Activated naive CD4-positive, alpha-beta T cell treated with anti-CD3 and anti-CD28 coated beads, Interleukin-2, amount 50 U/mL, for 24 hours (primary cell): ENCODE data around the gene OR4Q2.
"Not testable (repeated sequence)": the region's sequence is repeated elsewhere in the genome, so short reads cannot be mapped to it uniquely, and the experiment has no call there.

Source experiments
- H3K27ac Mint-ChIP-seq: one replicate; pipeline ENCODE4 v1.8.0; 2021; ENCODE audit warnings: mild to moderate bottlenecking, mixed read lengths
- H3K27me3 Mint-ChIP-seq: one replicate; pipeline ENCODE4 v1.8.0; 2021; ENCODE audit warnings: mixed read lengths
- H3K36me3 Mint-ChIP-seq: one replicate; pipeline ENCODE4 v1.8.0; 2021; ENCODE audit warnings: mixed read lengths
- H3K4me1 Mint-ChIP-seq: one replicate; pipeline ENCODE4 v1.8.0; 2021; ENCODE audit warnings: mixed read lengths
- H3K4me3 Mint-ChIP-seq: one replicate; pipeline ENCODE4 v1.8.0; 2021; ENCODE audit warnings: mild to moderate bottlenecking, mixed read lengths
- H3K9me3 Mint-ChIP-seq: one replicate; pipeline ENCODE4 v1.8.0; 2021; ENCODE audit warnings: mixed read lengths

OR4Q2 gene

DNA sequence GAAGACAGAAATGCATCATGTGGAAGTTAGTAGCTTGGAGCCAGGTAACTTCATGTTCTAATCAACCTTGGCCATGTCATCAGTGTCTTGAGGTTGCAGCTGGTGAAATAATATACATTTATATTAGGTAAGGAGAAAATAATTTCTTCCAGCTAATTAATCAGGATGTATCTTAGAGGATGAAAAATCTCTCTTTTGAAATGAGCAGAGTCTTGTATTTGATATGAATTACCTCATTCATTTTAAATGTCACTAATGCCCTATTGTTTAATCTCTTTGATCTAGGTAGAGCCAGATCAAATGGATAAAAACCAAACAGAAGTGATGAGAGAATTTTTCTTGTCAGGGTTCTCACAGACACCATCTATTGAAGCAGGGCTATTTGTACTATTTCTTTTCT, at the start of gene OR4Q2:
Gene OR4Q2, plus strand, starts transcription at position 301 of the 400 bp plus-strand sequence.
- no peak within 1 kb of the TSS for H3K27ac Mint-ChIP-seq
- peaks cover 1% of the 10 kb centered on the region for H3K36me3 Mint-ChIP-seq
- H3K9me3 Mint-ChIP-seq, result peaks cover 8% of the 10 kb centered on the region
- H3K4me1 Mint-ChIP-seq, result no peaks in the 10 kb centered on the region
- H3K4me3 Mint-ChIP-seq, result no peak within 1 kb of the TSS
- H3K27me3 Mint-ChIP-seq, result peaks cover 1% of the 10 kb centered on the region

DNA sequence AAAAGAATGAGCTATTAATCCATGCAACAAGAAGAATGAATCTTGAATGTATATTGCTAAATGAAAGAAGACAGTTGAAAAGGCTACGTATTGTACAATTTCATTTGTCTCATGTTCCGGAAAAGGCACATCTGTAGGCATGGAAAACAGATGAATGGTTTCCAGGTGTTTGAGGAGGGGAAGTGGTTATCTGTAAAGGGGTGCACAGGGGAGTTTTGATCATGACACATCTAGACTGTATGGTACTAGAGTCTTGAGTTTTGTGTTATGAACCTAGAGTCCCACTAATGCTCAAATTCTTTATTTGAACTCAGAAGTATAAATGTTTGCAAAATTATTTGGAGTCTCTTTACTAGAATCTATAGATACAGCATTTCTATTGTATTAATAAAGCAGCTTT, 32.2 kb upstream of the OR4Q2 start:
- not testable (repeated sequence) for H3K36me3 Mint-ChIP-seq, H3K9me3 Mint-ChIP-seq, H3K27ac Mint-ChIP-seq, H3K4me3 Mint-ChIP-seq, H3K27me3 Mint-ChIP-seq
- H3K4me1 Mint-ChIP-seq, result peaks cover 40% of the 10 kb centered on the region

DNA sequence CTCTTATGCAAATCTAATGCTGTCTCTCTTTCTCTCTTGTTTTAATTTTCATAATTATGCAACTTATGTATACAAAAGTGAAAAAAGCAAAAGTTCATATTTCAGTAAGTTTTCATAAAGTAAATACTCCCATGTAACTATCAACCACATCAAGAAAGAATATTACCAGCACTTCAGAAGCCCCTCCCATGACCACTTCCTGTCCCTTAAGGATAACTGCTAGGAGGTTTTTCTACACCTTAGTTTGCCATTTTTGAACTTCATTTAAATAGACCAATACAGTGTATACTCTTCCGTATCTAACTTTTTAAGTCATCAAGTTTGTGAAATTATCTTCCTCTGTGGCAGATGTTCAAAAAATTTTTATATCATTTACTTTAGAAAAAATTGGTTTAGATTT, 27.1 kb upstream of the OR4Q2 start:
- H3K27me3 Mint-ChIP-seq, result no peaks in the 10 kb centered on the region
- peaks cover 6% of the 10 kb centered on the region for H3K9me3 Mint-ChIP-seq
- H3K36me3 Mint-ChIP-seq, result no peaks in the 10 kb centered on the region
- H3K4me1 Mint-ChIP-seq, result peaks cover 42% of the 10 kb centered on the region
- peak overlapping the region; percentile 47 for H3K27ac Mint-ChIP-seq
- H3K4me3 Mint-ChIP-seq, result peak overlapping the region; percentile 32

DNA sequence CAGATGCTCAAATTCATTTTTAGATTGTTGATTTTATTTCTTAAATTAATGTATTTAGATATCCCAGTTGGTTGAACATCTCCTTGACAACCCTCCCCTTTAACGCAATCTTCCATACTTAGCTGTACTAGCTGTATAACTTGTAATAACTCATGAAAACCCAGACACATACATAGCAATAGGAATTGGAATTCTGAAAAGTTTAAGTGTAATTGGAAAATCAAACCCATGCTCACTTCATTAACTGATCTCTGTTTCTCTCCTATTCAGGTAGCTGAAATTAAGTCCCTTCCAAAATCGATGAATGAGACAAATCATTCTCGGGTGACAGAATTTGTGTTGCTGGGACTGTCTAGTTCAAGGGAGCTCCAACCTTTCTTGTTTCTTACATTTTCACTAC, 26.7 kb upstream of the OR4Q2 start, which contains the start of gene OR4K15:
Gene OR4K15, plus strand, starts transcription at position 301 of the 400 bp plus-strand sequence. Its CDS starts 0 bp downstream, at position 301.
- H3K4me3 Mint-ChIP-seq, result peak within 1 kb of the TSS; percentile 40
- H3K4me1 Mint-ChIP-seq, result peaks cover 42% of the 10 kb centered on the region
- H3K36me3 Mint-ChIP-seq, result no peaks in the 10 kb centered on the region
- H3K9me3 Mint-ChIP-seq, result peaks cover 6% of the 10 kb centered on the region
- no peaks in the 10 kb centered on the region for H3K27me3 Mint-ChIP-seq
- peak within 1 kb of the TSS; percentile 67 for H3K27ac Mint-ChIP-seq

DNA sequence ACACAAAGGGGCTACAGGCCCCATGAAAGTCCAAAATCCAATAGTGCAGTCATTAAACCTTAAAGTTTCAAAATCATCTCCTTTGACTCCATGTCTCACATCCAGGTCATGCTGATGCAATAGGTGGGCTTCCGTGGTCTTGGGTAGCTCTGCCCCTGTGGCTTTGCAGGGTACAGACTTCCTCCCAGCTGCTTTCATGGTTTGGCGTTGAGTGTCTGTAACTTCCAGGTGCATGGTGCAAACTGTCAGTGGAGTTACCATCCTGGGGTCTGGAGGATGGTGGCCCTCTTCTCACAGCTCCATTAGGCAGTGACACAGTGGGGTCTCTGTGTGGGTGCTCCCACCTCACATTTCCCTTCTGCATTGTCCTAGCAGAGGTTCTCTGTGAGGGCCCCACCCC, 8.5 kb upstream of the OR4Q2 start:
- Mint-ChIP-seq H3K9me3 (peaks cover 9% of the 10 kb centered on the region), H3K4me1 (peaks cover 8% of the 10 kb centered on the region), H3K36me3 (peaks cover 6% of the 10 kb centered on the region), H3K27me3 (no peaks in the 10 kb centered on the region), H3K27ac (no peak overlapping the region), H3K4me3 (no peak overlapping the region)

DNA sequence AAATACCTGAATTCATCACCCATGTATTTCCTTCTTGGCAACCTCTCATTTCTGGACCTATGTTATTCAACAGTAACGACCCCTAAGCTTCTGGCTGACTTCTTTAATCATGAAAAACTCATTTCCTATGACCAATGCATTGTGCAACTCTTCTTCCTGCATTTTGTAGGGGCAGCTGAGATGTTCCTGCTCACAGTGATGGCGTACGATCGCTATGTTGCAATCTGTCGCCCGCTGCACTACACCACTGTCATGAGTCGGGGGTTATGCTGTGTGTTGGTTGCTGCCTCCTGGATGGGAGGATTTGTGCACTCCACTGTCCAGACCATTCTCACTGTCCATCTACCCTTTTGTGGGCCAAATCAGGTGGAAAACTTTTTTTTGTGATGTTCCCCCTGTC, 356 bp downstream of the OR4Q2 start:
- H3K4me1 Mint-ChIP-seq, result no peaks in the 10 kb centered on the region
- H3K27me3 Mint-ChIP-seq, result peaks cover 1% of the 10 kb centered on the region
- H3K27ac Mint-ChIP-seq, result no peak overlapping the region

DNA sequence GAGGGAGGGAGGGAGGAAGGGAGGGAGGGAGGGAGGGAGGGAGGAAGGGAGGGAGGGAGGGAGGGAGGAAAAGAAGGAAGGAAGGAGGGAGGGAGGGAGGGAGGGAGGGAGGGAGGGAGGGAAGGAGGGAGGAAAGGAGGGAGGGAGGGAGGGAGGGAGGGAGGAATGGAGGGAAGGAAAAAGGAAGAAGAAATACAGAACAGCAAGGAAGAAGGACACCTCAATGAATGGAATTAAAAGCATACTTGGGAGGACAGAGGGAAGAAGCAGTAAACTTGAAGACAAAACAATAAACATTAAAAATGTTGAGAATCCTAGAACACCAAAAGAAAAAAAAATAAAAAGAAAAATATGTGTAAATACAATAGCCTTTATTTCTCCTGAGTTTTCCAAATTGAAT, 6.2 kb downstream of the OR4Q2 start:
- H3K4me1 Mint-ChIP-seq, result no peaks in the 10 kb centered on the region
- H3K36me3 Mint-ChIP-seq, result peaks cover 1% of the 10 kb centered on the region
- H3K4me3 Mint-ChIP-seq, result no peak overlapping the region
- no peak overlapping the region for H3K27ac Mint-ChIP-seq
- peaks cover 6% of the 10 kb centered on the region for H3K9me3 Mint-ChIP-seq
- H3K27me3 Mint-ChIP-seq, result no peaks in the 10 kb centered on the region

More for the DNA sequence above, 356 bp downstream of the OR4Q2 start:
- H3K36me3 Mint-ChIP-seq, result peaks cover 1% of the 10 kb centered on the region
- H3K4me3 Mint-ChIP-seq, result no peak overlapping the region
- H3K9me3 Mint-ChIP-seq, result peaks cover 8% of the 10 kb centered on the region

DNA sequence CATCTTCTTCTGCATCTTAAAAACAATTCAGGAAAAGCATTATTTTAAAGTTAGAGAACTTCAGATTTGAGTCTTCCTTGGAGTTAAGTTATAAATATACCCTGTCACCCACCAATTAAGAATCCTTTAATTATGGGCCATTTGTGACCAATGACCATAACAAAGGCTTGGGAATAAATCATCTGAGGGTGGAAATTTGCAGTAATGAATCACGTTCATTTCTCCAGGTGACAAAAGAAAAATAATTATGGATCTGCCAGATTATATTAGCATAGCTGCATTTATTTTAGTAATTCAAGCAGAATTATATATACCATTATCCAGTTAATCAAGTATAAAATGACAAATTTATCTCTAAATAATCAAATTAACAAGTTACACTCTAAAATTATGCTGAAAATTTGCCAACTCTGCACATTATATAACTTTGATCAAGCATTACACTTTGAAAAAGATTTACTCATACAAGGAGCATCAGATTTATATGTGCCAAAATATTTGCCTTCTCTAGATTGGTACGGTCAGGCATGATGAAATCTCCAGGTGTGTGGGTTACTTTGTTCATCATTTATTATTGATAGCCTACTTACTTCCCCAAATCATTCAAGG, 17.4 kb downstream of the OR4Q2 start, which contains the start of gene OR4K14:
Gene OR4K14, minus strand, starts transcription at position 51 of the 609 bp plus-strand sequence. CDS start 4,114 bp downstream, outside the sequence.
- Mint-ChIP-seq H3K27ac (no peak within 1 kb of the TSS), H3K36me3 (no peaks in the 10 kb centered on the region), H3K4me1 (no peaks in the 10 kb centered on the region), H3K9me3 (peaks cover 7% of the 10 kb centered on the region), H3K4me3 (no peak within 1 kb of the TSS), H3K27me3 (peaks cover 1% of the 10 kb centered on the region)

DNA sequence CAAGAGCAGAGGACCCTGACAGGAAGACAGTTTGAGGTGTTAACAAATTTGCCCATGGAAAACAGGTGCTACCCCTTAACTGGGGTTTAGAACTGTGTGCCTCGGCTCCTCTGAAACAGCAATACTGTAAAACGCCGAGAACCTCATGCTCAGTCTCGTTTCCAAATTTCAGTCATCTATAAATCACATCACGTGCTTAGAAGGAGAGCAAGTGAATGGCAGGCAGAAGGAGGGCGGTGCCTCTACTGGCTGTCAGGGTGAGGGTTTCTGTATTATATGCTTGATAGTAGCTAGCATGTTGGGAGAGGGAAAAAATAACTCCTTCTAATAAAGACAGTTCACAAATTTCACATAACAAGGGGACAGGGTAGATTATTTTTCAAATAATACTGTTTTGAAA, 29.1 kb downstream of the OR4Q2 start:
- Mint-ChIP-seq H3K36me3 (no peaks in the 10 kb centered on the region), H3K9me3 (no peaks in the 10 kb centered on the region), H3K4me3 (no peak overlapping the region)

DNA sequence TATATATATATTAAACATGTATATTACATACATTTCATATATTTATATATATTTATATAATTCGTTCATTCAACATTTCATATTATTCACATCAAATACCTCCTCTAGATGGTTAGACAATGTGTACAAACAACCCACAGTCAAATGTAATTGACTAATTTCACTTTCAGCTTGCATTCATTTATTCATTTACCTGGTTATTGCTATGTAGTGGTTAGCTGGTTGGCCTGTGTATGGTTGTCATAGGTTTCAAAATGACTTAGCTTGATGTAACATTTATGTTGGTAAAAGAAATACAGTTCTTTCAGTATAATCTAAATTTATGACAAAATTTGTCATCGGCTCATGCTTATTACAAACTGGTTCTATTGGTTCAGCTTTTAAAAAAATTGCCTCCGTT, 33.5 kb downstream of the OR4Q2 start:
- Mint-ChIP-seq H3K27me3 (no peaks in the 10 kb centered on the region), H3K4me3 (no peak overlapping the region), H3K9me3 (no peaks in the 10 kb centered on the region), H3K36me3 (no peaks in the 10 kb centered on the region), H3K27ac (no peak overlapping the region), H3K4me1 (no peaks in the 10 kb centered on the region)

More for the DNA sequence above, 29.1 kb downstream of the OR4Q2 start:
- peaks cover 3% of the 10 kb centered on the region for H3K27me3 Mint-ChIP-seq
- H3K27ac Mint-ChIP-seq, result no peak overlapping the region
- H3K4me1 Mint-ChIP-seq, result no peaks in the 10 kb centered on the region

DNA sequence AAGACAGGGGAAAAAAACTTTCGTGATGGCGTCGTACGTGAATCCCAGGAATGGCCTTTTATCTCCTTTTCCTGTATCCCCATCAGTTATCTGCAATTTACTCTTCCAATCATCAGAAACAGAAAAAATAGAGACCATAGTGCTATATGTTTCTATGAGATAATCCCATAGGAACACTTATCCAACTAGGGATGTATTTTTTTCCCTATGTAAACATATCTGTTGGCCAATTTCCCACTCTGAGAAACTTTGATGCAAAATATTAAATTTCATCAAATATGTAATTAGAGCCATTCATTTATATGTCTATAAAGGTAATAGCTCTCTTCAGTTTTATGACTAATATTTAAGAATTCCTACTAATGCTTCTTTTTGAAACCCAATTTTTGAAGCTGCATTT, 34.0 kb downstream of the OR4Q2 start, which contains the start of gene OR4K13:
Gene OR4K13, minus strand, starts transcription at position 101 of the 400 bp plus-strand sequence. CDS start 1,280 bp downstream, outside the sequence.
- no peaks in the 10 kb centered on the region for H3K9me3 Mint-ChIP-seq
- H3K4me3 Mint-ChIP-seq, result no peak within 1 kb of the TSS
- no peaks in the 10 kb centered on the region for H3K4me1 Mint-ChIP-seq
- no peaks in the 10 kb centered on the region for H3K27me3 Mint-ChIP-seq
- H3K27ac Mint-ChIP-seq, result no peak within 1 kb of the TSS
- H3K36me3 Mint-ChIP-seq, result no peaks in the 10 kb centered on the region

DNA sequence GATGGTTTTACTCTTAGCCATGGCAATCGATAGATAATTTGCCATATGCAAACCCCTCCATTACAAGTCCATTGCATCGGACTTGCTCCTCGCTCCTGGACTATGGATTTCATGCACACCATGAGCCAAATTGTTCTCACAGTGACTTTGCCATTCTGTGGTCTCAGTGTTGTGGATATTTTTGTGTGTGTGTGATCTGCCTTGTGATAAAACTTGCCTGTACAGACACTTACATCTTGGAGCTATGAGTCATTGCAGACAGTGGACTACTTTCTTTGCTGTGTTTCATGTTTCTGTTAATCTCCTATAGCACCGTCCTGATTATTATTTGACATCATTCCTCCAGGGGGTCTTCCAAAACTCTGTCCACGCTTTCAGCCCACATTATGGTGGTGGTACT, 42.3 kb downstream of the OR4Q2 start:
- peaks cover 10% of the 10 kb centered on the region for H3K27me3 Mint-ChIP-seq
- no peaks in the 10 kb centered on the region for H3K9me3 Mint-ChIP-seq
- H3K4me3 Mint-ChIP-seq, result no peak overlapping the region
- H3K27ac Mint-ChIP-seq, result no peak overlapping the region
- H3K4me1 Mint-ChIP-seq, result no peaks in the 10 kb centered on the region
- H3K36me3 Mint-ChIP-seq, result no peaks in the 10 kb centered on the region

DNA sequence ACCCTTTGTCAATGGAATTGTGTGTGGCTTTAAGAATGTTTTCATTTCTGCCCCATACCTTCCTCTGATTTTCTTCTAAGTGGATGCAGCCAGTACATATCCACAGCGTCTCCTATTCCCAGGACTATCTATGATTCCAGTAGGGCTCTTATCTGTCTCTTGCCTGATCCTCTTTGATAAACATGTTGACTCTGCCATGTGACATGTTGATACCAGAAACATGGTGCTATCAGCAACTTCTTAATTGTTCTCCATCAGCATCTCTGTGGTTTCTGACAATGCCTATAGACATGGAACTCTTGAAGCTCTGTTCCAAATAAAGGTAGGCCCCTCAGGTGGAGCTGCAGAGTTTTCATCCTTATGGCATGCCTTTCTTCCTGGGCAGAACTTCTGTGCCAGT, 46.2 kb downstream of the OR4Q2 start:
- H3K27me3 Mint-ChIP-seq, result peaks cover 13% of the 10 kb centered on the region
- H3K36me3 Mint-ChIP-seq, result no peaks in the 10 kb centered on the region
- H3K4me3 Mint-ChIP-seq, result no peak overlapping the region
- no peak overlapping the region for H3K27ac Mint-ChIP-seq
- no peaks in the 10 kb centered on the region for H3K9me3 Mint-ChIP-seq
- H3K4me1 Mint-ChIP-seq, result no peaks in the 10 kb centered on the region
